K562 (cell line): Measurements from ENCODE around the gene SYNGR4. TPM values are rescaled to one million over a fixed set of nuclear protein-coding genes. Genes with fewer than 3 reads are reported as not detected.
A peak's percentile ranks its signal among the peaks of the same experiment; 100 is the strongest.

Experiments
- ATAC-seq: fragments of 200-7000 bp; cut with Tn5 transposase; 3 replicates; pipeline ENCODE4 v1.9.1; 2020; ENCODE audit warnings: moderate library complexity
- BruUV-seq: library from RNA; stranded (reverse); fragments of 400-500 nt; replicated peaks from 2 replicates; lab custom pipeline; 2021; lab: Mats Ljungman, UMichigan
- CTCF ChIA-PET: fragments of 300-600 bp; formaldehyde crosslinking; extraction: SDS; loops from one replicate; lab custom pipeline; 2021; ENCODE audit warnings: low intra/inter-chr PET ratio; lab: Yijun Ruan, JAX
- POLR2A ChIA-PET: fragments of 300-600, 350-650 bp; sonication (Branson Sonifier 250); formaldehyde crosslinking; extraction: SDS; loops from one replicate; lab custom pipeline; 2021; ENCODE audit warnings: antibody characterized with exemption, inconsistent platforms; lab: Yijun Ruan, JAX
- DNase-seq, 4 experiments: peaks; one replicate each; pipeline versions ENCODE4 v3.0.0 to v3.0.0-alpha.2; 2011 to 2018; ENCODE audit warnings: low spot score in 3 of 4, mixed read lengths in 3 of 4; ENCODE audit errors: extremely low read depth in 1 of 4
- FAIRE-seq: peaks from 2 replicates; lab custom pipeline; 2011; peaks lifted over from hg19 to GRCh38; lab: Jason Lieb, UNC
- H2AFZ ChIP-seq: 2 replicates; pipeline ENCODE4 v1.6.0; 2011; ENCODE audit warnings: low read depth, low read length, control low read depth, inconsistent platforms
- H3K27ac ChIP-seq: fragments of 200-600 bp; 3 replicates; pipeline ENCODE4 v1.8.0; 2011; ENCODE audit warnings: low read depth, mild to moderate bottlenecking, control low read depth, inconsistent platforms, low read length, moderate library complexity, mixed read lengths; ENCODE audit errors: extremely low read depth
- H3K27me3 ChIP-seq, 2 experiments: fragments of 300-600 bp in 1 of 2; 2 replicates in 1 of 2; 3 replicates in 1 of 2; pipeline versions ENCODE4 v1.6.0 to v1.8.0; 2011; ENCODE audit warnings: inconsistent platforms in 2 of 2, low read length in 2 of 2, mild to moderate bottlenecking in 1 of 2, mixed read lengths in 1 of 2, moderate library complexity in 1 of 2; ENCODE audit not compliant: control insufficient read depth in 2 of 2, insufficient read depth in 2 of 2
- H3K36me3 ChIP-seq: fragments of 300-600 bp; 3 replicates; pipeline ENCODE4 v1.8.0; 2011; ENCODE audit warnings: mild to moderate bottlenecking, low read length, inconsistent platforms; ENCODE audit not compliant: control insufficient read depth, insufficient read depth
- H3K4me1 ChIP-seq, 2 experiments: fragments of 200-600 bp in 1 of 2; replicated peaks in 1 of 2; 2 replicates in 1 of 2; 3 replicates in 1 of 2; pipeline versions ENCODE4 v1.5.1 to v1.8.0; 2011; ENCODE audit warnings: inconsistent platforms in 2 of 2, low read length in 2 of 2, mild to moderate bottlenecking in 1 of 2, mixed read lengths in 1 of 2, moderate library complexity in 1 of 2; ENCODE audit not compliant: control insufficient read depth in 2 of 2, insufficient read depth in 2 of 2
- H3K4me2 ChIP-seq: 2 replicates; pipeline ENCODE4 v1.6.1; 2011; ENCODE audit warnings: low read length, control low read depth, inconsistent platforms, mixed read lengths; ENCODE audit not compliant: insufficient read depth
- H3K4me3 ChIP-seq: fragments of 200-600 bp; sonication (generic), shearing (Covaris generic); 2 replicates; pipeline ENCODE4 v1.5.1; 2016; ENCODE audit warnings: control low read depth, inconsistent platforms
- H3K79me2 ChIP-seq: fragments of 200-600 bp; 3 replicates; pipeline ENCODE4 v1.8.0; 2011; ENCODE audit warnings: low read length, inconsistent platforms; ENCODE audit not compliant: control insufficient read depth, insufficient read depth
- H3K9ac ChIP-seq, 2 experiments: 2 replicates each; pipeline versions ENCODE4 v1.6.0 to v1.6.1; 2011; ENCODE audit warnings: low read depth in 2 of 2, low read length in 2 of 2, control low read depth in 1 of 2, inconsistent platforms in 1 of 2, mild to moderate bottlenecking in 1 of 2, mixed read lengths in 1 of 2; ENCODE audit not compliant: insufficient read depth in 1 of 2
- H3K9me1 ChIP-seq: one replicate; pipeline ENCODE4 v1.6.0; 2011; ENCODE audit warnings: inconsistent platforms, mild to moderate bottlenecking, low read length, moderate library complexity; ENCODE audit not compliant: control insufficient read depth, insufficient read depth
- H3K9me3 ChIP-seq: replicated peaks from 2 replicates; pipeline ENCODE4 v1.5.1; 2011; ENCODE audit warnings: low read depth, low read length, inconsistent platforms; ENCODE audit not compliant: control insufficient read depth, insufficient read depth
- H4K20me1 ChIP-seq: replicated peaks from 2 replicates; pipeline ENCODE4 v1.6.1; 2011; ENCODE audit warnings: low read length, inconsistent platforms, mixed read lengths; ENCODE audit not compliant: control insufficient read depth, insufficient read depth
- ARID3B ChIP-seq: fragments of 250-450 bp; sonication (Bioruptor Pico); IDR thresholded peaks from 2 replicates; pipeline ENCODE4 v1.4.0; 2020; ENCODE audit warnings: borderline replicate concordance
- CREB3 ChIP-seq: fragments of 450-650 bp; conservative IDR thresholded peaks from 2 replicates; pipeline ENCODE4 v1.6.1; 2016; ENCODE audit warnings: missing genetic modification characterization, low read depth, mild to moderate bottlenecking, missing compliant biosample characterization, moderate library complexity
- CSDE1 ChIP-seq, 2 experiments: fragments of 450-650 bp; IDR thresholded peaks; 2 replicates each; pipeline ENCODE4 v1.6.1; 2016; ENCODE audit warnings: mild to moderate bottlenecking in 1 of 2
- CTCF ChIP-seq, 3 experiments: IDR thresholded peaks in 2 of 3; conservative IDR thresholded peaks in 1 of 3; 2 replicates each; pipeline ENCODE4 v1.5.1; 2011 to 2012; ENCODE audit warnings: low read length in 3 of 3, mild to moderate bottlenecking in 3 of 3, control low read depth in 2 of 3, improper control_type of control experiment in 1 of 3, inconsistent platforms in 1 of 3, low read depth in 1 of 3, mixed read lengths in 1 of 3, moderate library complexity in 1 of 3; ENCODE audit not compliant: insufficient read depth in 2 of 3
- MIER1 ChIP-seq: fragments of 450-650 bp; IDR thresholded peaks from 2 replicates; pipeline ENCODE4 v1.6.1; 2016; ENCODE audit warnings: antibody characterized with exemption, mild to moderate bottlenecking, low read depth
- NRF1 ChIP-seq, 2 experiments: fragments of 450-650 bp; IDR thresholded peaks in 1 of 2; conservative IDR thresholded peaks in 1 of 2; 2 replicates each; pipeline ENCODE4 v1.6.1; 2014; ENCODE audit warnings: mild to moderate bottlenecking in 2 of 2
- POLR2A ChIP-seq: fragments of 450-650 bp; conservative IDR thresholded peaks from 2 replicates; pipeline ENCODE4 v1.6.1; 2016
- PTBP1 ChIP-seq: fragments of 200-400 bp; formaldehyde crosslinking; IDR thresholded peaks from 2 replicates; pipeline ENCODE4 v1.6.1; 2017; ENCODE audit warnings: low read depth, low read length
- RAD21 ChIP-seq, 2 experiments: fragments of 250-450 bp in 1 of 2; fragments of 450-650 bp in 1 of 2; sonication (Bioruptor Pico) in 1 of 2; formaldehyde crosslinking in 1 of 2; IDR thresholded peaks in 1 of 2; conservative IDR thresholded peaks in 1 of 2; 2 replicates each; pipeline versions ENCODE4 v1.4.0 to v1.8.0; 2020 to 2022; ENCODE audit warnings: mild to moderate bottlenecking in 2 of 2, moderate library complexity in 1 of 2
- SIRT6 ChIP-seq: IDR thresholded peaks from one replicate; pipeline ENCODE4 v1.6.1; 2012; ENCODE audit warnings: low read depth, mild to moderate bottlenecking, control low read depth, inconsistent platforms, low read length, moderate library complexity
- ZNF311 ChIP-seq: fragments of 250-450 bp; sonication (Bioruptor Pico); IDR thresholded peaks from 2 replicates; pipeline ENCODE4 v1.4.0; 2020; ENCODE audit warnings: mild to moderate bottlenecking, moderate library complexity
- WGBS: fragments of 100-300 bp; shearing (Covaris generic); methylation state at CpG from one replicate; pipeline ENCODE4 v1.1.6; 2016; ENCODE audit warnings: low coverage, mixed read lengths; ENCODE audit not compliant: insufficient coverage; ENCODE audit errors: missing lambda C conversion rate; 5-methylcytosine and 5-hydroxymethylcytosine counted together
- in situ Hi-C: fragments of 300-500 bp; cut with MboI; formaldehyde crosslinking; loops from 4 replicates; pipeline ENCODE4 v1.15.0; 2018; ENCODE audit warnings: inconsistent platforms, mixed read lengths
- intact Hi-C: fragments of 100-400 bp; cut with micrococcal nuclease; formaldehyde crosslinking; loops from 2 replicates; pipeline ENCODE4 v1.14.2; 2022
- polyA plus RNA-seq, 8 experiments: library from polyadenylated mRNA; depleted of rRNA in 4 of 8; stranded (reverse) in 5 of 8; unstranded in 3 of 8; fragments of >200 nt; fragmentation: Nextera tagmentation in 2 of 8; fragmentation: Illumina TruSeq in 1 of 8; extraction: Ambion mirVana in 2 of 8; extraction: Trizol in 1 of 8; gene quantifications; 2 replicates each; pipeline versions ENCODE4 v1.2.1 to v1.2.3, GENCODE V29; 2011 to 2014; ENCODE audit warnings: inconsistent platforms in 1 of 8, missing spikeins in 1 of 8
- total RNA-seq, 7 experiments: library from RNA; depleted of rRNA in 6 of 7; stranded (reverse); fragments of >200 nt in 6 of 7; fragmentation: Illumina TruSeq in 2 of 7; extraction: Trizol in 2 of 7; gene quantifications; 2 replicates each; pipeline versions ENCODE4 v1.2.1 to v1.2.3, GENCODE V29; 2011 to 2021; ENCODE audit warnings: low replicate concordance in 1 of 7

SYNGR4 gene
- total and polyA plus RNA-seq, 9 of the 15 experiments (the other 6 are each of a cell fraction or from before 2014, with no cell fraction given) = 0.07 to 0.14 TPM; not detected in 7

- WGBS = 89% methylated on average over 11 of the region's 11 CpGs
- ATAC-seq (no peak), FAIRE-seq (no peak), DNase-seq (no peak)
- no peaks in the 10 kb centered on the region for H3K27me3 ChIP-seq
- H2AFZ ChIP-seq = no peak overlapping the region
- no peak overlapping the region for H3K4me3 ChIP-seq
- peaks cover 2% of the 10 kb centered on the region for H3K9me1 ChIP-seq
- no peaks in the 10 kb centered on the region for H4K20me1 ChIP-seq
- peaks cover 48% of the 10 kb centered on the region for H3K36me3 ChIP-seq
- no peak overlapping the region for H3K9ac ChIP-seq
- intact Hi-C loops (no loop called here), in situ Hi-C loops (no loop called here)
- BruUV-seq = no TSS peak
- H3K4me1 ChIP-seq = no peaks in the 10 kb centered on the region; a peak in 2 of 5 replicates
- CTCF ChIA-PET = no interaction called here
- no peak overlapping the region for H3K4me2 ChIP-seq
- POLR2A ChIA-PET = interaction anchor here (0.5 to 1.9 kb wide), 5 partner anchors 10 to 89 kb away, joined by 3 to 12 read pairs (median 3); partner anchors contain the start of genes KDELR1, SYNGR4 and TMEM143
- TF ChIP-seq ARID3B (no peak), ZNF311 (CRISPR knock-in tag) (no peak), POLR2A (0 out of 2 replicates have a peak, but pooled peaks have one; percentile 34), RAD21 (CRISPR knock-in tag; conservative IDR thresholded peaks at IDR 0.05 in 1 of 2, IDR thresholded peaks at IDR 0.05 in 1 of 2) (no peak), MIER1 (no peak), PTBP1 (no peak), NRF1 (conservative IDR thresholded peaks at IDR 0.05 in 1 of 2, IDR thresholded peaks at IDR 0.05 in 1 of 2) (no peak), SIRT6 (no peak), CTCF (IDR thresholded peaks at IDR 0.05 in 2 of 3, conservative IDR thresholded peaks at IDR 0.05 in 1 of 3; ENCODE audit: insufficient read depth in 2 of 3, low read depth in 1 of 3, low read length in 3 of 3) (0 out of 6 replicates have a peak, but pooled peaks of 1 of the 3 experiments have one; percentile 14), CREB3 (tag) (no peak), CSDE1 (IDR thresholded peaks at IDR 0.05) (no peak)
- H3K79me2 ChIP-seq = no peaks in the 10 kb centered on the region
- H3K27ac ChIP-seq = no peak overlapping the region
- no peaks in the 10 kb centered on the region for H3K9me3 ChIP-seq
Measured at GRCh38 chr19:48381178-48381950, 17.2 kb downstream of the SYNGR4 start.
